B cell (primary cell): ENCODE results near the gene KCNH1. TPM values are rescaled to one million over a fixed set of nuclear protein-coding genes. Genes with fewer than 3 reads are reported as not detected.

Experiments used
- ATAC-seq: fragments of 200-7000 bp; cut with Tn5 transposase; one replicate; pipeline ENCODE4 v1.10.0; 2021; ENCODE audit warnings: low read depth, mild to moderate bottlenecking, moderate number of reproducible peaks, moderate library complexity
- CTCF ChIA-PET: fragments of 350-600 bp; sonication (Branson Sonifier 250); formaldehyde crosslinking; loops from one replicate; lab custom pipeline; 2021; ENCODE audit warnings: antibody characterized with exemption, inconsistent platforms; lab: Charles Lee
- POLR2A ChIA-PET: fragments of 350-600 bp; sonication (Branson Sonifier 250); formaldehyde crosslinking; loops from one replicate; lab custom pipeline; 2021; ENCODE audit warnings: antibody characterized with exemption; lab: Charles Lee
- DNase-seq: peaks from one replicate; pipeline ENCODE4 v3.0.0; 2013
- H2AFZ ChIP-seq: 2 replicates; pipeline ENCODE4 v1.6.1; 2012; ENCODE audit warnings: mild to moderate bottlenecking, low read depth, low read length; ENCODE audit not compliant: insufficient read depth, poor library complexity, severe bottlenecking
- H3K27ac ChIP-seq, 2 donors: 1 replicate in 1 of 2; 2 replicates in 1 of 2; pipeline ENCODE4 v1.5.1; 2012 to 2013; ENCODE audit warnings: low read length in 2 of 2, mild to moderate bottlenecking in 2 of 2, moderate library complexity in 1 of 2
- H3K27me3 ChIP-seq, 4 experiments: fragments of 200-600 bp in 1 of 4; sonication (generic) in 1 of 4; replicated peaks in 1 of 4; 1 replicate in 2 of 4; 2 replicates in 2 of 4; pipeline versions ENCODE4 v1.6.1 to v1.7.0; 2013 to 2016; ENCODE audit warnings: low read length in 3 of 4, mild to moderate bottlenecking in 2 of 4, mixed read lengths in 1 of 4, moderate library complexity in 1 of 4; ENCODE audit not compliant: insufficient read depth in 4 of 4, control insufficient read depth in 3 of 4; ENCODE audit errors: control extremely low read depth in 1 of 4
- H3K36me3 ChIP-seq, 2 experiments: replicated peaks in 1 of 2; 1 replicate in 1 of 2; 2 replicates in 1 of 2; pipeline versions ENCODE4 v1.6.1 to v1.7.1; 2013; ENCODE audit warnings: low read length in 1 of 2; ENCODE audit not compliant: insufficient read depth in 2 of 2, control insufficient read depth in 1 of 2; ENCODE audit errors: control extremely low read depth in 1 of 2, extremely low read depth in 1 of 2
- H3K4me1 ChIP-seq, 2 donors: fragments of 200-600 bp in 1 of 2; sonication (generic) in 1 of 2; 1 replicate in 1 of 2; 2 replicates in 1 of 2; pipeline versions ENCODE4 v1.5.1 to v1.6.1; 2013 to 2017; ENCODE audit warnings: low read length in 2 of 2; ENCODE audit not compliant: control insufficient read depth in 2 of 2, insufficient read depth in 2 of 2
- H3K4me2 ChIP-seq: replicated peaks from 2 replicates; pipeline ENCODE3; 2012; ENCODE audit warnings: mild to moderate bottlenecking, low read depth, low read length; ENCODE audit not compliant: poor library complexity, severe bottlenecking
- H3K4me3 ChIP-seq, 5 experiments: fragments of 200-600 bp in 1 of 5; sonication (generic) in 1 of 5; 1 replicate in 3 of 5; 2 replicates in 2 of 5; pipeline versions ENCODE4 v1.5.1 to v1.7.0; 2011 to 2016; ENCODE audit warnings: low read length in 4 of 5, mild to moderate bottlenecking in 4 of 5, low read depth in 2 of 5, control low read depth in 1 of 5, moderate library complexity in 1 of 5; ENCODE audit not compliant: insufficient read depth in 1 of 5; ENCODE audit errors: control extremely low read depth in 1 of 5, extremely low read depth in 1 of 5
- H3K79me2 ChIP-seq: fragments of 200-600 bp; sonication (generic); one replicate; pipeline ENCODE4 v1.6.0; 2016; ENCODE audit warnings: low read length; ENCODE audit not compliant: control insufficient read depth, insufficient read depth
- H3K9ac ChIP-seq: fragments of 200-600 bp; sonication (generic); 2 replicates; pipeline ENCODE4 v1.6.1; 2017; ENCODE audit warnings: mild to moderate bottlenecking, low read length, moderate library complexity
- H3K9me3 ChIP-seq, 3 donors: one replicate each; pipeline versions ENCODE4 v1.6.1 to v1.7.1; 2013; ENCODE audit warnings: low read length in 2 of 3; ENCODE audit not compliant: control insufficient read depth in 2 of 3, insufficient read depth in 1 of 3; ENCODE audit errors: control extremely low read depth in 1 of 3
- H4K20me1 ChIP-seq: 2 replicates; pipeline ENCODE4 v1.6.0; 2012; ENCODE audit warnings: mild to moderate bottlenecking, low read length; ENCODE audit not compliant: insufficient read depth, control insufficient read depth, poor library complexity, severe bottlenecking
- H3K27ac Mint-ChIP-seq: one replicate; pipeline ENCODE4 v1.8.0; 2021; ENCODE audit warnings: mixed read lengths
- H3K27me3 Mint-ChIP-seq: one replicate; pipeline ENCODE4 v1.8.0; 2021; ENCODE audit warnings: mixed read lengths
- H3K4me1 Mint-ChIP-seq: one replicate; pipeline ENCODE4 v1.8.0; 2021; ENCODE audit warnings: mixed read lengths
- H3K4me3 Mint-ChIP-seq: one replicate; pipeline ENCODE4 v1.8.0; 2021; ENCODE audit warnings: mixed read lengths
- H3K9me3 Mint-ChIP-seq: one replicate; pipeline ENCODE4 v1.8.0; 2022; ENCODE audit warnings: mixed read lengths; ENCODE audit not compliant: insufficient read depth
- CTCF ChIP-seq: fragments of 200-600 bp; IDR thresholded peaks from one replicate; pipeline ENCODE4 v1.8.0; 2022; ENCODE audit warnings: antibody characterized with exemption, mild to moderate bottlenecking
- EZH2 ChIP-seq: IDR thresholded peaks from 2 replicates; pipeline ENCODE4 v1.6.1; 2012; ENCODE audit warnings: borderline replicate concordance, low read depth, mild to moderate bottlenecking, moderate library complexity, low read length; ENCODE audit not compliant: insufficient read depth, poor library complexity, severe bottlenecking
- WGBS: methylation state at CpG from one replicate; pipeline ENCODE4 v1.1.5; 2013; ENCODE audit warnings: missing lambda C conversion rate; ENCODE audit not compliant: insufficient coverage; 5-methylcytosine and 5-hydroxymethylcytosine counted together
- intact Hi-C: fragments of 100-400 bp; cut with micrococcal nuclease; formaldehyde crosslinking; loops from one replicate; pipeline ENCODE4 v1.10.0; 2022
- polyA plus RNA-seq: library from polyadenylated mRNA; depleted of rRNA; stranded (reverse); fragments of >200 nt; gene quantifications from 2 replicates; pipeline ENCODE4 v1.2.3, GENCODE V29; 2012
- total RNA-seq, 2 donors: library from RNA; stranded (reverse); fragments of 120-200 nt in 1 of 2; gene quantifications; 1 replicate in 1 of 2; 2 replicates in 1 of 2; pipeline versions ENCODE4 v1.2.3 to v1.2.4, GENCODE V29; 2013 to 2022

KCNH1 gene
- total and polyA plus RNA-seq, 2 donors (not counting 1 experiment from before 2014, with no cell fraction given): not detected

DNA sequence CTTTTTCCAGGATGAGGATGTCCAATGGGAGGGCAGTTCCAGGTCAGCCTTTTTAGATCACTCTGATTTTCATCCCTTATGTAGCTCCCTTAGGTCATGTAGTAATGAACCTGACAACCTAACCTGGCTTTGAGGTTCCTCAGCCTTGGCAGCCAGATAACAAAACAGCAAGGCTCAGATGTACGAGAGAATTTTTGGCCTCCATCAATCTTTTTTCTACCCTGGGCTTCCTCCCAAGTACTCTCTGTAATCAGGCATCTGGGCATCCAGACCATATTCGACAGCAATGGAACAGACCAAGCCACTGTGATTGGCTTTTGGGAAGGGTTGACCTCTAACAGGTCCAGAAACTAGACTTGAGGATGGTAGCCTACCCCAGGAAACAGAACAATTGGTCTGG, 38.6 kb downstream of the KCNH1 start:
- TF ChIP-seq CTCF (no peak), EZH2 (no peak)
- intact Hi-C loops: no loop called here
- CTCF ChIA-PET: no interaction called here
- no peaks in the 10 kb centered on the region for H3K79me2 ChIP-seq
- H3K27ac ChIP-seq: no peak overlapping the region
- H3K36me3 ChIP-seq: no peaks in the 10 kb centered on the region
- no peak for DNase-seq
- H3K4me3 ChIP-seq: no peak overlapping the region
- no peaks in the 10 kb centered on the region for H4K20me1 ChIP-seq
- POLR2A ChIA-PET: no interaction called here
- H3K27me3 ChIP-seq: peaks cover 0 to 2% (median 0%) of the 10 kb centered on the region in 4 experiments
- Mint-ChIP-seq H3K27ac (no peak overlapping the region), H3K9me3 (no peaks in the 10 kb centered on the region), H3K4me1 (no peaks in the 10 kb centered on the region), H3K27me3 (peaks cover 8% of the 10 kb centered on the region), H3K4me3 (no peak overlapping the region)
- 100% methylated on average over 2 of the region's 2 CpGs for WGBS
- no peak overlapping the region for H3K4me2 ChIP-seq
- ATAC-seq: no peak
- no peaks in the 10 kb centered on the region for H3K4me1 ChIP-seq
- H2AFZ ChIP-seq: no peak overlapping the region
- no peak overlapping the region for H3K9ac ChIP-seq
- H3K9me3 ChIP-seq: no peaks in the 10 kb centered on the region

- no peak overlapping the region for H2AFZ ChIP-seq
- peaks cover 0 to 2% (median 0%) of the 10 kb centered on the region in 4 experiments for H3K27me3 ChIP-seq
- WGBS: 98% methylated on average over 4 of the region's 5 CpGs
- no peak overlapping the region for H3K9ac ChIP-seq
- ChIA-PET CTCF (no interaction called here), POLR2A (no interaction called here)
- H3K79me2 ChIP-seq: no peaks in the 10 kb centered on the region
- Mint-ChIP-seq H3K27me3 (peaks cover 6% of the 10 kb centered on the region), H3K4me1 (no peaks in the 10 kb centered on the region), H3K4me3 (no peak overlapping the region), H3K9me3 (no peaks in the 10 kb centered on the region), H3K27ac (no peak overlapping the region)
- TF ChIP-seq EZH2: no peak
- no peak for TF ChIP-seq CTCF
- H3K4me3 ChIP-seq: no peak overlapping the region
- no peaks in the 10 kb centered on the region for H3K9me3 ChIP-seq
- H3K36me3 ChIP-seq: no peaks in the 10 kb centered on the region
- H3K4me2 ChIP-seq: no peak overlapping the region
- no peak for ATAC-seq
- no peak overlapping the region for H3K27ac ChIP-seq
- no peaks in the 10 kb centered on the region for H4K20me1 ChIP-seq
- intact Hi-C loops: no loop called here
- no peaks in the 10 kb centered on the region for H3K4me1 ChIP-seq
- DNase-seq: no peak
Measured at GRCh38 chr1:211092955-211093354, 41.0 kb downstream of the KCNH1 start.
